Measurements from ENCODE around the gene CDK6.

- no peak for TF ChIP-seq CTCF (IDR thresholded peaks at IDR 0.05 in 2 of 3, conservative IDR thresholded peaks at IDR 0.05 in 1 of 3; ENCODE audit: borderline replicate concordance in 1 of 3, insufficient read depth in 1 of 3, low read depth in 2 of 3, low read length in 2 of 3)
- no peak for TF ChIP-seq TCF7L2 (IDR thresholded peaks at IDR 0.05; ENCODE audit: borderline replicate concordance, extremely low read depth, insufficient read depth, insufficient read length)
These were observed 58.4 kb downstream of the CDK6 start for GRCh38 chr7:92777993-92778392.

Data from HCT116 (cell line).